NCI-H146 treated with DMSO at 0.1 percent for 48 hours (cell line): ENCODE results near the gene BCAS4.

ENCODE experiments used
- DNase-seq: peaks from one replicate; lab custom pipeline; 2025; ENCODE audit not compliant: unreplicated experiment; lab: John Stamatoyannopoulos, UW

BCAS4 gene

GRCh38 chr20:50852085-50852484 is 57.2 kb downstream of the BCAS4 start:
- no peak for DNase-seq

GRCh38 chr20:50854506-50855249 is 59.8 kb downstream of the BCAS4 start:
- no peak for DNase-seq

GRCh38 chr20:50855498-50856474 is 60.9 kb downstream of the BCAS4 start:
- no peak for DNase-seq

GRCh38 chr20:50856475-50857041 is 61.7 kb downstream of the BCAS4 start:
- DNase-seq: no peak

GRCh38 chr20:50857348-50857747 is 62.5 kb downstream of the BCAS4 start:
- DNase-seq: no peak

- DNase-seq: no peak
These were observed 63.7 kb downstream of the BCAS4 start for GRCh38 chr20:50858525-50858924.

- DNase-seq: no peak
These were observed 64.3 kb downstream of the BCAS4 start for GRCh38 chr20:50859161-50859560.

- no peak for DNase-seq
These were observed 66.2 kb downstream of the BCAS4 start for GRCh38 chr20:50861012-50861411.

- DNase-seq: no peak
These were observed 67.7 kb downstream of the BCAS4 start for GRCh38 chr20:50862546-50862945.

- no peak for DNase-seq
These were observed 70.3 kb downstream of the BCAS4 start for GRCh38 chr20:50865114-50865513.

GRCh38 chr20:50865591-50865990 is 70.7 kb downstream of the BCAS4 start:
- no peak for DNase-seq

GRCh38 chr20:50866036-50866685 is 71.3 kb downstream of the BCAS4 start:
- DNase-seq: no peak

GRCh38 chr20:50866831-50867230 is 72.0 kb downstream of the BCAS4 start:
- no peak for DNase-seq

- DNase-seq: no peak
These were observed 72.9 kb downstream of the BCAS4 start for GRCh38 chr20:50867805-50868204.

GRCh38 chr20:50868509-50869495 is 73.9 kb downstream of the BCAS4 start:
- DNase-seq: peak; percentile 29

GRCh38 chr20:50870561-50871161 is 75.8 kb downstream of the BCAS4 start:
- DNase-seq: no peak

- no peak for DNase-seq
These were observed 77.9 kb downstream of the BCAS4 start for GRCh38 chr20:50872560-50873425.

- no peak for DNase-seq
These were observed 78.7 kb downstream of the BCAS4 start for GRCh38 chr20:50873585-50873984.
